Endothelial cell of hepatic sinusoid (primary cell): ENCODE data around the gene CCDC30.

Source experiments
- in situ Hi-C: cut with HindIII; loops from 2 replicates; pipeline ENCODE4 v1.10.0; 2017; ENCODE audit warnings: low sequenced_read_pairs

The CCDC30 gene

GRCh38 chr1:42684139-42684538 is 221.1 kb downstream of the CCDC30 start:
- in situ Hi-C loops, result no loop called here

DNA sequence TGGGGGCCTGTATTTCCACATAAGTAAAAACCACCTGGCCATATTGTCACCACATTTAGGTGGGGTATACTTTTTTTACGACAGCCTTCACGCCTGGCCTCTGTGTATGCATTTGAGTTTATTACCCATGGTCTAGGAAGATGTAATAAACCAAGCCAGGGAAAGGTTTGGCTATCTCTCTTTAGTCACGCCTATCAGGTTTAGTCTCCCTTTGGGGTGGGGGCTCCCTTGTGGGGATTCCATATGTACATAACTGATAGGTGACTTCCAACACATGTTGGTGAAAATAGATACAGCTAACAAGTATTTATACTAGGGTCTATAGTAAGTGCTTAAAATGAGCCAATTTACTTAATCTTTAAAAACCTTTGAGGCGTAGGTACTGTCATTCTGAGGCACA is 223.3 kb downstream of the CCDC30 start:
- in situ Hi-C loops, result no loop called here

DNA sequence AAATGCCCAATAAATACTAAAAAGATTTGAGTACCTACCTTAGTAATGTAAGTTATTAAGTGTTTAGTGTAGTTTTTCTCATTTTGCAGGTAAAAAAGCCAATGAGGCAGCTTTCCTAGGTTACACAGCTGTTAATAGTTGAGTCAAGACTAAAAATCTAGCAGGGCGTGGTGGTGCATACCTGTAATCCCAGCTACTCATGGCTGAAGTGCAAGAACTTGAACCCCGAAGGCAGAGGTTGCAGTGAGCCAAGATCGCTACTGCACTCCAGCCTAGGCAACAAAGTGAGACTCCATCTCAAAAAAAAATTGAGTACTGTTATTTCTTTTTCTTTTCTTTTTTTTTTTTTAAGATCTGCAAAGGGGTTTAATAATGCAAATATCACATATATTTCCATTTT is 226.8 kb downstream of the CCDC30 start:
- in situ Hi-C loops, result no loop called here

GRCh38 chr1:42690477-42691156 is 227.5 kb downstream of the CCDC30 start:
- in situ Hi-C loops, result no loop called here

- in situ Hi-C loops, result no loop called here
Observed at GRCh38 chr1:42691157-42691498, 228.0 kb downstream of the CCDC30 start.

DNA sequence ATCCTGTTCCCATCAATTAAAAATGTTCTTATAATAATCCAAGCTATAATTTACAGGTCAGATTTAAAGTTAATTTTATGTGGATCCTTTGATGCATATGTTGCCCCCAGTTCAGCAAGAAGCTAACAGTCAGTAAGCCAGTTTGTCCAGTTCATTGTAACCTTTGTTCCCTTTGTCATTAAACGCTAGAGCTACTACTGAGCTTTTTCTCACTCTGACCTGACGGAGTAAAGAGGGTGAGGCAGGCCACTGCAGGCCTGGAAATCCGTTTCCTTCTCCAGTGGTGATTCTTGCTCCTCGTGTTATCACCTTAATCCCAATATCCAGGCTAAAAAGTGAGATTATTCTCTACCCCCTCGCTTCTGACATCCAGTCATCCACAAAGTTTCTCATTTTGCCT is 229.4 kb downstream of the CCDC30 start:
- in situ Hi-C loops, result no loop called here

- in situ Hi-C loops, result no loop called here
Observed at GRCh38 chr1:42692911-42693310, 229.8 kb downstream of the CCDC30 start.

DNA sequence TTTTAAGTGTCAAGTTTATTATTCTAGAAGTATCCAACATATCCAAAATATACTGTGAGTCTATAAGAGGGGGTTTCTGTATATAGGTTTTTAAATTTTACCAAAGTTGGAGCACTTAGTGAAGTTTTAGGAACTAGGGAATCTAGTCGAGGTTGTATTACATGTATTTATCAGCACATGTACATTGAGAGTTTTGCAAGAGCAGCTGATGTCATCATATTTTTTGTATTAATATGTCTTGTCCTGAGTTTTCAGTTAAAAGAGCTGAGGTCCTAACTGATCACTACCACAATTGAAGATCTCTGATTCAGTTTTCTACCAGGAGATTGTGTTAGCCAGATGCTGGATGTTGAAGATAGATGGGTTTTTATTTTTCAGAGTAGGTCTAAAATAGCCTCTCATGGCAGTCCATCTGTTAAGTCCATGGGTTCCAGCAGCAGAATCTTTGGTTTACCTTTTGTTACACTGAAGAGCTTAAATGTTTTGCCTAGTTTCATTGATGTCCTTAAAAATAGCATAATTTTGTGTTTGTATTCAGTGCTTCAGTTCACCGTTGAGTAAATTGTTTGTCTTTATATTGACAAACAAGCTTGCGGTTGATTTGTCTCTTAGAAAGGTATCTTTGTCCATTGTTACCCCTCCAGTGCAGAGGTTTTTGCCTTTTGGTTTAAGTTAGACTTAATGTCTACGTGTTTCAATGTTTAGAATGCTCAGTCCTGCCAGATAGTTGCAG is 235.2 kb downstream of the CCDC30 start:
- in situ Hi-C loops, result no loop called here

GRCh38 chr1:42700006-42700405 is 236.9 kb downstream of the CCDC30 start:
- in situ Hi-C loops, result no loop called here

DNA sequence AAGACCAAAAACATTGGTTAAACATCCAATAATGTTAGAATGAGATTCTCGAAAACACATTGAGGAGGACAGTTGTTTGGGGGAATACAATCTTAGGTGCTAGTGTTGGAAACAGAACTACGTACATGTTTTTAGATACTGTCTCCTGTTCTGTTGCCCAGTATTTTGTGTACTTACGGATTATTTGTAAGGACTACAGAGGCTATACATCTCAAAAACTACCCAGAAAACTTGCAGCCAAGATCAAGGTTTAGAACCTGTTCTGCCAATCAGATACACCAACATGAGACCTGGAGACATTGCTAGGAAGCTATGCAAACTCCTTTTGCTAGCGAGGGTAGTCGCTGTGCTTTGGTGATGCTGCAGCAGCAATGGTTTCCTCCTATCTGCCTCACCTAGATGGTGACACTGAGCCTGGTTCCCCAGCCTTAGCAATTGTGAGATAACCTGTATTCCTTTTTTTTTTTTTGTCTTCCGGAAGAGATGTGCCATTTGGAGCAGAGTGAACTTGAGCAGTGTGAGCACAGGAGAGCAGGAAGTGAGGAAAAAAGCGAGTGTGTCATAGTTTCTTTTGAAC is 240.9 kb downstream of the CCDC30 start:
- in situ Hi-C loops, result no loop called here
